Fibroblast of mammary gland (primary cell): ENCODE results near the gene KLRF1.
A peak's percentile ranks its signal among the peaks of the same experiment; 100 is the strongest.

Source experiments
- DNase-seq: peaks from one replicate; pipeline ENCODE4 v3.0.0-alpha.2; 2010; ENCODE audit warnings: low read depth
- H3K4me3 ChIP-seq: 2 replicates; pipeline ENCODE4 v1.5.1; 2011; ENCODE audit warnings: low read depth, mild to moderate bottlenecking, low read length, moderate library complexity; ENCODE audit not compliant: control insufficient read depth
- TF ChIP-seq, protein P1 (sequence below): conservative IDR thresholded peaks from 2 replicates; pipeline ENCODE4 v1.5.1; 2011; ENCODE audit warnings: low read depth, low read length, inconsistent platforms; ENCODE audit not compliant: control insufficient read depth, insufficient read depth

KLRF1 gene

DNA sequence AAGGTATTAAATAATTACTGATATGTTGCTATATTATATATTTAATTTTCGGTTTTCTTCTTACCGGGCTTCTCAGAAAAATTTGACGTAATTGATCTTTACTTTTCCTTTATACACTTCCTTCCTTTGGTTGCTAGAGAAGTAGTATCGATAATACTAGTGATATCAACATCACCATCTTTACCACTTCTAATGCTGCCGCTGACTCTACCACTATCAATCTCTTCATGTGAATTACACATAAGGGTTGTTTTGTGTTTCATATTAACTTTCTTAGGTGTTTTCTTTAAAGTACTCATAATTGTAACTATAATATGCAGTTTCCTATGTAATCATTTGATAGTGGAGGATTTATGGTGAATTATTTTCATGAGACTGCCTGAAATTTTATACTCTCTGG is 30.9 kb upstream of the KLRF1 start:
- TF ChIP-seq, protein P1, sequence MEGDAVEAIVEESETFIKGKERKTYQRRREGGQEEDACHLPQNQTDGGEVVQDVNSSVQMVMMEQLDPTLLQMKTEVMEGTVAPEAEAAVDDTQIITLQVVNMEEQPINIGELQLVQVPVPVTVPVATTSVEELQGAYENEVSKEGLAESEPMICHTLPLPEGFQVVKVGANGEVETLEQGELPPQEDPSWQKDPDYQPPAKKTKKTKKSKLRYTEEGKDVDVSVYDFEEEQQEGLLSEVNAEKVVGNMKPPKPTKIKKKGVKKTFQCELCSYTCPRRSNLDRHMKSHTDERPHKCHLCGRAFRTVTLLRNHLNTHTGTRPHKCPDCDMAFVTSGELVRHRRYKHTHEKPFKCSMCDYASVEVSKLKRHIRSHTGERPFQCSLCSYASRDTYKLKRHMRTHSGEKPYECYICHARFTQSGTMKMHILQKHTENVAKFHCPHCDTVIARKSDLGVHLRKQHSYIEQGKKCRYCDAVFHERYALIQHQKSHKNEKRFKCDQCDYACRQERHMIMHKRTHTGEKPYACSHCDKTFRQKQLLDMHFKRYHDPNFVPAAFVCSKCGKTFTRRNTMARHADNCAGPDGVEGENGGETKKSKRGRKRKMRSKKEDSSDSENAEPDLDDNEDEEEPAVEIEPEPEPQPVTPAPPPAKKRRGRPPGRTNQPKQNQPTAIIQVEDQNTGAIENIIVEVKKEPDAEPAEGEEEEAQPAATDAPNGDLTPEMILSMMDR = no peak
- DNase-seq = no peak
- H3K4me3 ChIP-seq = no peak overlapping the region

- H3K4me3 ChIP-seq = no peak overlapping the region
- TF ChIP-seq, protein P1 = no peak
- DNase-seq = no peak
Observed at GRCh38 chr12:9796971-9797370, 30.3 kb upstream of the KLRF1 start.

DNA sequence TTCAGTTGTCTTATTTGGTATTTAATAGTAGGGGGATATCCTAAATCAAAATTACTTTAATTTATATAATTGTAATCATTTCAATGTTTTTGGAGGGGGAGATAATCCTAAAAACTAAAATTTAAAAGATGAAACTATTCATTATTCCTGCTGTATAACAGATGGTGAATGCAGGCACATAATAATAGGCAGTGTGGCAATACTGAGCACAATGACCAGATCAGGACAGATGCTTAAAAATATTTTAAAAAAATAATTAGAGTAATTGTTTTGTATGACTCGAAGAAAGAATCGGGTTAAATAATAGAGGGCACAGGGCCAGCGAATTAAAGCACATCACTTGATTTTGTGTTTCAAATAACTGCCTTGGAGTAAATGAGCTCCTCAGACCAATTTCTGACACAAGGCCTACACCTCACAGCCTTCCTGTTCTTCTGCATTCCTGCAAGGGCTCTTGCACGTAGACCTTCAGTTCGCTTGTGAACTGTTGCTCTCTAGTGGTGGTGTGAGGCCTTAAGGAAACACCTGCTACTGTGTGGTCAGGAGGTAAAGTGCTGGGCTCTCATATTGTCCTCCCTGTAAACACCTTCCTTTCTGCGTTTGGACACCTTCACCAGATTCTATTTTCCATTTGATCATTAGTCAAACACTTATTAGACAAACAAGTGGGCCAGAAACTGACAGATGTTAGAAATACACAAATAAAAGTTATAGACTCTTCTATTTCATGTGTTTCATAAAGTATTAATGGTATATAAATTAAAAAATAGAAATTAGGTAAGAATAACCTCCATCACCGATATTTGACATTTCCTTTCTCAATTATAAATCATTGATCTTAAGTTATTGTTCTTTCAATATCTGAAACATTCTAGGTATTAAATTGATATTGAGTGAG is 29.3 kb upstream of the KLRF1 start:
- DNase-seq = peak; percentile 39
- no peak overlapping the region for H3K4me3 ChIP-seq
- TF ChIP-seq, protein P1 = peak; percentile 27

GRCh38 chr12:9799961-9800360 is 27.3 kb upstream of the KLRF1 start:
- DNase-seq = peak; percentile 27
- TF ChIP-seq, protein P1 = no peak

DNA sequence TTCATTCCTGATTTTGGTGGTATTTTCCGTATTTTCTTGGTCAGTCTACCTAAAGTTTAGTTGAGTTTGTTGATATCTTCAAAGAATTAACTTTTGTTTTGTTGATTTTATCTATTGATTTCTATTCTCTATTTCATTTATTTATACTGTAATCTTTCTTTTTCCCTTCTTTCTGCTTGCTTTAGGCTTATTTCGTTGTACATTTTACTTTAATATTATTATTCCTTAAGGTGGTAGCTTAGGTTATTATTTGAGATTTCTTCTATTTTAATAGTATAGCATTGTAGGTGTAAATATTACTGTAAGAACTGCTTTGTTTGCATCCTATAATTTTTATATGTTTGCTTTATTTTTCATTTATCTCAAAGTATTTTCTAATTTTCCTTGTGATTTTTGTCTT is 21.4 kb upstream of the KLRF1 start:
- no peak overlapping the region for H3K4me3 ChIP-seq
- TF ChIP-seq, protein P1 = no peak
- DNase-seq = no peak

More at GRCh38 chr12:9799961-9800360, 27.3 kb upstream of the KLRF1 start:
- no peak overlapping the region for H3K4me3 ChIP-seq

DNA sequence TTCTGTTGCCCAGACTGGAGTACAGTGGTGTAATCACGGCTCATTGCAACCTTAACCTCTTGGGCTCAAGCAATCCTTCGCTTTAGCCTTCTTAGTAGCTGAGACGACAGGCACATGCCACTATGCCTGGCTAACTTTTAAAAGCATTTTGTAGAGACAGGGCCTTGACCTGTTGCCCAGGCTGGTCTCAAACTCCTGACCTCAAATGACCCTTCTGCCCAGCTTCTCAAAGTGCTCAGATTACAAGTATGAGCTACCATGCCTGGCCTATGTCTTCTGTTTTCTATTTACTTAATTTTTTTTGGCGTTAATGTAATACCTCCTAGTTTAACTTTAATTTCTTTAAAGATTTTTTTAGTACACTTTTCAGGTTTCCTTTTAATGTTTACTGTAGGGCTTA is 20.6 kb upstream of the KLRF1 start:
- TF ChIP-seq, protein P1 = no peak
- no peak overlapping the region for H3K4me3 ChIP-seq
- no peak for DNase-seq

DNA sequence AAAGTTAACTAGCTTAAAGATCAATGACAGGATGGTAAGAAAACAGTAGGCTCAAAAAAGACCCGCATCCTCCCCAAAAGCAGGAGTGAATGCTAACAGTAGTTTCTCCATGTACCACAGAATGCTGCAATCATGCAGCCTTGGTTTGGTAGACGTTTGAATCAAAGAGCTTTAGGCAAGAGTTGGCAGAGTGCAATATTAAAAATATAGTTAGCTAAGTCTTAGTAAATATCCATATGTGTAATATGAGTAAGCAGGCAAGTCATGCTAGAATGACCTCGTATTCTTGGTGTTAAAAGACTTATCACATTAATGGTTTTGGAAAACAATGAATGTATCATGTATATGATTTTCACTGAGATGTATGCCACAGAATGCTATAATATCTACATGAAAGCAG is 18.8 kb upstream of the KLRF1 start:
- no peak overlapping the region for H3K4me3 ChIP-seq
- TF ChIP-seq, protein P1 = no peak
- DNase-seq = no peak
